ENCODE data around the gene SLC26A1.

SLC26A1 gene

DNA sequence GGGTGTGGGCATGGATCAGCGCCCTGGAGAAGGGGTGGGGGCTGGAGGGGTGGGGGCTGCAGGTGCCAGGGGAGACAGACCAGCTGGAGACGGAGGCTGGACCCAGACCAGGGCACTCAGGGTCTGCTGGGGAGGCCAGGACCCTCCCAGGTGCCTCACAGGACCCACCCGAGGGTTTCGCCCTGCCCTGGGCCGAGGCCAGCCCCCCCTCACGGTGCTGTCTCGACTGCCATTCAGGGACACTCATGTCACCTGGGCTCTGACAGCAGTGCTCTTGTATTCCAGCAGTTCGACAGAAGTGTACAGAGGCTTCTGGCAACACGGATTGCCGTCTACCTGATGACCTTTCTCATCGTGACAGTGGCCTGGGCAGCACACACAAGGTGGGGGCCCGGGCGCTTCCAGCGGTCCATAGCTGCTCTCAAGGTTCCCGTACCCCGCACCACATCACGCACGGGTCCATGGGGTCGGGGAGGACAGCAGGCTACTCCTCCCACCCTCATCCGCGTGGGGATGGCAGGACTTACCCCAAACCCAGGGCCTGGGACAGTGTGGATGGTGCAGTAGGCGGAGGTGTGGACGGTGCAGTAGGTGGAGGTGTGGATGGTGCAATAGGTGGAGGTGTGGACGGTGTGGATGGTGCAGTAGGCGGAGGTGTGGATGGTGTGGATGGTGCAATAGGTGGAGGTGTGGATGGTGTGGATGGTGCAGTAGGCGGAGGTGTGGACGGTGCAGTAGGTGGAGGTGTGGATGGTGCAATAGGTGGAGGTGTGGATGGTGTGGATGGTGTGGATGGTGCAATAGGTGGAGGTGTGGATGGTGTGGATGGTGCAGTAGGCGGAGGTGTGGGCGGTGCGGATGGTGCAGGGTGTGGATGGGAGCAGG is 42.8 kb downstream of the SLC26A1 start:
- no peak overlapping the region for H3K4me3 ChIP-seq (ENCODE audit: low read depth, low read length)
- TF ChIP-seq, protein P1, sequence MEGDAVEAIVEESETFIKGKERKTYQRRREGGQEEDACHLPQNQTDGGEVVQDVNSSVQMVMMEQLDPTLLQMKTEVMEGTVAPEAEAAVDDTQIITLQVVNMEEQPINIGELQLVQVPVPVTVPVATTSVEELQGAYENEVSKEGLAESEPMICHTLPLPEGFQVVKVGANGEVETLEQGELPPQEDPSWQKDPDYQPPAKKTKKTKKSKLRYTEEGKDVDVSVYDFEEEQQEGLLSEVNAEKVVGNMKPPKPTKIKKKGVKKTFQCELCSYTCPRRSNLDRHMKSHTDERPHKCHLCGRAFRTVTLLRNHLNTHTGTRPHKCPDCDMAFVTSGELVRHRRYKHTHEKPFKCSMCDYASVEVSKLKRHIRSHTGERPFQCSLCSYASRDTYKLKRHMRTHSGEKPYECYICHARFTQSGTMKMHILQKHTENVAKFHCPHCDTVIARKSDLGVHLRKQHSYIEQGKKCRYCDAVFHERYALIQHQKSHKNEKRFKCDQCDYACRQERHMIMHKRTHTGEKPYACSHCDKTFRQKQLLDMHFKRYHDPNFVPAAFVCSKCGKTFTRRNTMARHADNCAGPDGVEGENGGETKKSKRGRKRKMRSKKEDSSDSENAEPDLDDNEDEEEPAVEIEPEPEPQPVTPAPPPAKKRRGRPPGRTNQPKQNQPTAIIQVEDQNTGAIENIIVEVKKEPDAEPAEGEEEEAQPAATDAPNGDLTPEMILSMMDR (conservative IDR thresholded peaks at IDR 0.05; ENCODE audit: low read depth, low read length), result no peak
- no peak for DNase-seq (ENCODE audit: low read depth)

DNA sequence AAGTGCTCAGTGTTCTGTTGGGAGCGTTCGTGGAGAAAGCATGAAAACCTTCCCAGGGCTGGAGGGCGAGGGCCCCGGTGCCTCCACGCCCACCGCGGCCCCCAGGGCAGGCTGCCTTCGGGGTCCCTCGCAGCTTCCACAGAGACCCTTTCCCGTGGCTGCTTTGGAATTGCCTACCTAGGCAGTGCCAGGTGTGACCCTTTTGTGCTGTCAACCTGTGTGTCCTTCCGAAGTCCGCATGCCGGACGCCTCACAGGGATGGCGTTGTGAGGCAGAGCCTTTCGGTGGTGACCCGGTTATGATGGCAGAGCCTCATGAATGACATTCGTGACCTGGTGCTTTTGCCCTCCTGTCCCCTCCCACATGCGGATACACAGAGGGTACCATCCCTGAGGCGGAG is 43.5 kb downstream of the SLC26A1 start:
- no peak for DNase-seq (ENCODE audit: low read depth)
- H3K4me3 ChIP-seq (ENCODE audit: low read depth, low read length), result no peak overlapping the region
- TF ChIP-seq, protein P1 (conservative IDR thresholded peaks at IDR 0.05; ENCODE audit: low read depth, low read length), result no peak

DNA sequence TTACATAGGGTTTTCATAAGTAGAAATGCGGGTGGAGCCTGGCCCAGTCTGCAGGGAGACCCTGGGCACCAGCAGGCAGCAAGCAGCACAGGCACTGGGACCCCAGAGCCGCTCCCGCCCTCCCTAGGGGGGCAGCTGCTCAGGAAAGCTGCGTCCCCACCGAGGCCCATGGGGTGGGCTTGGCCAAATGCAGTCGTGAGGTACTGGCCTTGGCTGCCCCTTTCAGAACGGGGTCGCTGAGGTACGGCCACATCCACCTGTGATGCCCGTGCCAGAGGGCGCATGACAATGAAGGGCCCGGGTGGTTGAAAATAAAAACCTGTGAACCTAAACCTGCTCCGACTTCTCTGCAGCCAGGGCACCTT is 44.3 kb downstream of the SLC26A1 start:
- no peak for DNase-seq (ENCODE audit: low read depth)
- no peak overlapping the region for H3K4me3 ChIP-seq (ENCODE audit: low read depth, low read length)
- TF ChIP-seq, protein P1 (conservative IDR thresholded peaks at IDR 0.05; ENCODE audit: low read depth, low read length), result no peak

DNA sequence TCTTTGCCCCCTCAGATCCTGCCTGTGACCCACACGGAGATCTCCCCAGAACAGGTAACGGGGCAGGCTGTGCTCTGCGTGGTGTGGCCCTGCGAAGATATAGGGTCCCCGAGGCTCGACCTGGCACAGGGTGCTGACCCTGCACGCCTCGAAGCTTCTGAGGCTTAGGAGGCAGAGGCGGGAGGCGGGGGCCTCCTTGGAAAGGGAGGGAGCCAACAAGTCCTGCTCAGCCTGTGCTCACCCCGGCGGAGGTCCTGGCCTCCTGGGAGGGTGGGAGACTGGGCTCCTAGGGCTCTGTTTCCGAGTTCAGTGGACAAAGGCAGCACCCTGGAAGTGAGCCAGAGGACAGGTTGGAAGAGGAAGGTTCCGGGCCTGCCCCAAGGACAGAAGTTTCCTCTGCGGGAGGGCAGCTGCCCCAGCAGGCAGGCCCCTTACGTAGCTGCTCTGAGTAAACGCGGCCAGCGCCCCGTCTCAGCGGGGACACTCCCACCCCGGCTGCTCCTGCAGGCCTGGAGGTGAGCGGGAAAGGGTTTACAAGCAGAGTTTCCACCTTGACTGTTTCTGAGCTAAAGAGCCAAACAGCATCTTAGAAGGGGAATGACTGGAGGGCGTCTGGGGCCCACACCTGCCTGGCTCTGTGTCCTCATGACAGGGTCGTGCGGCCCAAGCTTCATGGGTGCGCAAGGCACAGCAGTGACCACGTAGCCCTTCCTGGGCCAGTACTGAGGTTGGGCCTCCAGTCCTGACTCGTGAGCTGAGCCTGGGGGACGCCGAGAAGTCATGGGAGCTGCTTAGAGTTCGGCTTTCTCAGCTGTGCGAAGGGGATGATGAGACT is 44.9 kb downstream of the SLC26A1 start:
- TF ChIP-seq, protein P1 (conservative IDR thresholded peaks at IDR 0.05; ENCODE audit: low read depth, low read length), result no peak
- no peak overlapping the region for H3K4me3 ChIP-seq (ENCODE audit: low read depth, low read length)
- peak; percentile 18 for DNase-seq (ENCODE audit: low read depth)

DNA sequence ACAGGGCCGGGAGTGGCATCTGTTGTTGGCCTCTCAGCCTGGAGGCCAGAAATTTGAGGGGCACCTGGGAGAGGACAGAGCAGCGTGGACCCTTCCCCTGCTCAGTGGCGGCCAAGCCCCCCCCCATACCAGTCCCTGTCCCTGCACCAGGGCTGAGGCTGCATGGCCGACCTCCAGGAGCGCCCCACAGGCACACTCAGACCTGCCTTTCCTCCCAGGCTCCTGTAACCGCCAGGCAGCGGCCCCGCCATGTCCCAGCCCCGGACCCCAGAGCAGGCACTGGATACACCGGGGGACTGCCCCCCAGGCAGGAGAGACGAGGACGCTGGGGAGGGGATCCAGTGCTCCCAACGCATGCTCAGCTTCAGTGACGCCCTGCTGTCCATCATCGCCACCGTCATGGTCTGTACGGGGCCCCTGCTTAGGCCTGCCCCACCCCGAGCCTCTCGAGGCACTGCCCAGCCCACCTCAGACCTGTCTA is 45.7 kb downstream of the SLC26A1 start:
- H3K4me3 ChIP-seq (ENCODE audit: low read depth, low read length), result no peak overlapping the region
- TF ChIP-seq, protein P1 (conservative IDR thresholded peaks at IDR 0.05; ENCODE audit: low read depth, low read length), result no peak
- no peak for DNase-seq (ENCODE audit: low read depth)

DNA sequence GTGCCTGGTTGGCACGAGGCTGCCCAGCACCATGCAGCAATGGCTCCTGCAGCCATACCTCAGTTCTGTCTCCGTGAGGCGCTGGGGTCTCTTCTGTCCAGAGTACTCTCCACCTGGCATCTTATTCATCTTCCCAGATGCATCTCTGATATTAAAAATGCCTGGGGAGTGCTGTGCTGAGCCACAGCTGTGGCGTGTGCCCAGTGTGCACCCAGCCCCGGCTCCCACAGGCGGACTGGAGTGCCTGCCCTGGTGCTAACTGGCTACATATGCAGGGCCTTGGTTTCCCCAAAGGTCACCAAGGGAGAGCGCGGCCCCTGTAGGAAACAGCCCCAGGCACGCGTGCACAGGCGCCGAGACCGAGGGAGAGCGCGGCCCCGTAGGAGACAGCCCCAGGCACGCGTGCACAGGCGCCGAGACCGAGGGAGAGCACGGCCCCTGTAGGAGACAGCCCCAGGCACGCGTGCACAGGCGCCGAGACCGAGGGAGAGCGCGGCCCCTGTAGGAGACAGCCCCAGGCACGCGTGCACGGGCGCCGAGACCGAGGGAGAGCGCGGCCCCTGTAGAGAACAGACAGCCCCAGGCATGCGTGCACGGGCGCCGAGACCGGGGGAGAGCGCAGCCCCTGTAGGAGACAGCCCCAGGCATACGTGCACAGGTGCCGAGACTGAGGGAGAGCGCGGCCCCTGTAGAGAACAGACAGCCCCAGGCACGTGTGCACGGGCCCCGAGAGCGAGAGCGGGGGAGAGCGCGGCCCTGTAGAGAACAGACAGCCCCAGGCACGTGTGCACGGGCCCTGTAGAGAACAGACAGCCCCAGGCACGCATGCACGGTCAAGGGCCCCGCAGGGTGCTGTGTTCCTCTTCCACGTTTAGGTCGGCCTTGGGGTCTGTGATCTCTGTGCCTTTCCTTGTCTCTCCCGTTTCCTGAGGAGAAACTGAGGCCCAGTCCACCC is 46.4 kb downstream of the SLC26A1 start:
- TF ChIP-seq, protein P1 (conservative IDR thresholded peaks at IDR 0.05; ENCODE audit: low read depth, low read length), result no peak
- no peak for DNase-seq (ENCODE audit: low read depth)
- H3K4me3 ChIP-seq (ENCODE audit: low read depth, low read length), result no peak overlapping the region
